GM23248 (cell line): ENCODE results near the gene COL8A1.

Experiments used
- EZH2 ChIP-seq: fragments of 200-600 bp; sonication (generic); IDR thresholded peaks from 2 replicates; pipeline ENCODE4 v1.6.1; 2018; ENCODE audit warnings: antibody characterized with exemption, mild to moderate bottlenecking; ENCODE audit not compliant: insufficient read depth, poor library complexity, severe bottlenecking
- EZH2phosphoT487 ChIP-seq: fragments of 200-600 bp; sonication (generic); IDR thresholded peaks from 2 replicates; pipeline ENCODE4 v1.6.1; 2018; ENCODE audit warnings: antibody characterized with exemption, moderate library complexity, mild to moderate bottlenecking, low read depth; ENCODE audit not compliant: insufficient read depth

DNA sequence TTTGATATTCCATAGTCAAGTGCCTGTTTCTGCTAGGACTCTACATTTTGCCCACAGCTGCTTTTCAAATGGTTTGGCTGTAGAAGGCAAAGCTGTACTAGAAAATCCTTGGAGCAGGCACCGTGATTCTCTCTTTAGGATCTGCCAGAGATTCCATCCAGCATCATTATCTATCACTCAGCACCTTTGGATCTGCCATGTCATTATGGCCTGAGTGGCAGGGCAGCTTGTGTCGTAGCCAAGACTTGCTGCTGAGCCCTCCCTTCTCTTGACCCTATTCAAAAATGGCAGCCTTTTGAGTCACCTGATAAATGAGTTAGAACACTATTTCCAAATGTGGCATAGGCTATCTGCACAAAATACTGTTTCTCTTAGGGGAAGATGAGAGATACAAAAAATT is 171.2 kb downstream of the COL8A1 start:
- TF ChIP-seq EZH2 (no peak), EZH2phosphoT487 (no peak)
